Endodermal cell (in vitro differentiated cells): Measurements from ENCODE around the gene GRAMD2B. TPM values are rescaled to one million over a fixed set of nuclear protein-coding genes. Genes with fewer than 3 reads are reported as not detected.
"Not testable (repeated sequence)": the region's sequence is repeated elsewhere in the genome, so short reads cannot be mapped to it uniquely, and the experiment has no call there.

Experiments
- DNase-seq: peaks from one replicate; pipeline ENCODE4 v3.0.0-alpha.2; 2017
- H3K27ac ChIP-seq: 2 replicates; pipeline ENCODE4 v1.5.1; 2013; ENCODE audit warnings: mild to moderate bottlenecking, low read depth, low read length, moderate library complexity
- H3K27me3 ChIP-seq: 2 replicates; pipeline ENCODE4 v1.6.1; 2013; ENCODE audit warnings: mild to moderate bottlenecking, low read length, moderate library complexity; ENCODE audit not compliant: insufficient read depth, control insufficient read depth, poor library complexity, severe bottlenecking
- H3K36me3 ChIP-seq: 2 replicates; pipeline ENCODE4 v1.7.0; 2013; ENCODE audit warnings: mild to moderate bottlenecking, low read length, moderate library complexity; ENCODE audit not compliant: control insufficient read depth, insufficient read depth
- H3K4me1 ChIP-seq: one replicate; pipeline ENCODE4 v1.7.0; 2013; ENCODE audit warnings: low read length; ENCODE audit not compliant: control insufficient read depth, insufficient read depth
- H3K4me3 ChIP-seq: 2 replicates; pipeline ENCODE4 v1.5.1; 2013; ENCODE audit warnings: mild to moderate bottlenecking, low read length, moderate library complexity
- H3K9ac ChIP-seq: 2 replicates; pipeline ENCODE4 v1.6.1; 2013; ENCODE audit warnings: mild to moderate bottlenecking, low read length, moderate library complexity; ENCODE audit not compliant: poor library complexity, severe bottlenecking; ENCODE audit errors: extremely low read depth
- H3K9me3 ChIP-seq: 2 replicates; pipeline ENCODE4 v1.6.1; 2013; ENCODE audit warnings: mild to moderate bottlenecking, low read length, moderate library complexity; ENCODE audit not compliant: control insufficient read depth
- H3K27ac Mint-ChIP-seq: 2 replicates; pipeline ENCODE4 v1.8.0; 2020; ENCODE audit warnings: mixed read lengths
- H3K27me3 Mint-ChIP-seq: 2 replicates; pipeline ENCODE4 v1.8.0; 2021; ENCODE audit warnings: mild to moderate bottlenecking, mixed read lengths; ENCODE audit not compliant: insufficient read depth
- H3K36me3 Mint-ChIP-seq: 2 replicates; pipeline ENCODE4 v1.8.0; 2020; ENCODE audit warnings: low read depth, mixed read lengths
- H3K4me1 Mint-ChIP-seq: 2 replicates; pipeline ENCODE4 v1.8.0; 2020; ENCODE audit warnings: mixed read lengths
- H3K4me3 Mint-ChIP-seq: 2 replicates; pipeline ENCODE4 v1.8.0; 2020; ENCODE audit warnings: mild to moderate bottlenecking, moderate library complexity, mixed read lengths
- H3K9me3 Mint-ChIP-seq: 2 replicates; pipeline ENCODE4 v1.8.0; 2020; ENCODE audit warnings: mild to moderate bottlenecking, mixed read lengths
- WGBS, 2 experiments: methylation state at CpG; one replicate each; pipeline versions ENCODE4 v1.1.5 to v1.1.7; 2013; ENCODE audit warnings: missing lambda C conversion rate in 2 of 2, mixed read lengths in 1 of 2; ENCODE audit not compliant: insufficient coverage in 1 of 2, insufficient read length in 1 of 2; 5-methylcytosine and 5-hydroxymethylcytosine counted together
- total RNA-seq, 2 donors: library from RNA; stranded (reverse); fragmentation: NEBNext Ultra II Directional in 1 of 2; extraction: Animal tissue kit (Norgen Biotek cat#: 25700) in 1 of 2; gene quantifications; 2 replicates in 1 of 2; 3 replicates in 1 of 2; pipeline ENCODE4 v1.2.1, GENCODE V29; 2021
- TF ChIP-seq, protein P1 (sequence below): fragments of 200-600 bp; sonication (generic); conservative IDR thresholded peaks from 2 replicates; pipeline ENCODE4 v1.5.0; 2021; ENCODE audit warnings: antibody characterized with exemption, mild to moderate bottlenecking

Gene GRAMD2B
- total RNA-seq, 2 donors from 2014 or later: 8.4 to 11.1 TPM

DNA sequence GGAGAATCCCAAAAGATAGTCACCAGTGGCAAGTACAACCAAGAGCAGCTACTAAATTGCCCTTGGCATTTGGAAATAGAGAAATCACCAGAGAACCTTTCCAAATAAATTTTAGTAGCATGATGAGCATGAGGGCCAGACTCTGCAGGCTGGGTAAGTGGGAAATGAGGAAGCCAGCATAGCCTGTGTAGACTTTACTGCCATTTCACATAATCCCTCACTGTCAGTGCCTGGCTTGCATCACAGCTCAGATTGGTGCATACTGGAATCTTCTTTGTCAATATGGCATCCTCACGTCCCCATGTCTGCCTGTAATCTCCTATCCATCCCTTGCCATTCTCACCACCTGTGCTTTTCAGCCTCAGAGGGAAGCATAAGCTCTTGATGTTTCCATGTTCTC lies 14.5 kb downstream of the GRAMD2B start:
- H3K27ac Mint-ChIP-seq: no peak overlapping the region
- no peaks in the 10 kb centered on the region for H3K4me1 ChIP-seq

DNA sequence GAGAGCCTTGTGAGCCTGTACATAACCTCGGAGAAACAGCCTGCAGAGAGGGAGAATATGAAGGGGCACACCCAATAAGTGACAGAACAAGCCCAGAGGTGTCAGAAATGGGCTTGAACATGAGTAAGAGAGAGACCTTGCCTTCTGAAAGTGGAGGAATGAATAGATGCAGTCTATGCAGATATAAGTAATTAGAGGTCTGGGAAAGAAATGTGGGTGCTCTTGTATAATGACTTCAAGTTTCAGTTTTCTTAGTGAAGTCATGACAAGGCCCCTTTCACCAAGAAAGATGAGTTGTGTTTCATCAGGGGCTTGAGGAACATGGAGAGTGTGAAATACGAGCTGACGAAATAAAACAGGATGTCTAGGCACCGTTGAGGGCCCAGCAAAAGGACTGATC lies 15.1 kb downstream of the GRAMD2B start:
- Histone ChIP-seq H3K36me3 (no peaks in the 10 kb centered on the region), H3K27me3 (no peaks in the 10 kb centered on the region), H3K4me3 (no peak overlapping the region), H3K4me1 (peaks cover 4% of the 10 kb centered on the region), H3K9ac (no peak overlapping the region), H3K9me3 (no peaks in the 10 kb centered on the region), H3K27ac (no peak overlapping the region)
- 91 to 100% methylated on average over 3 to 4 of the region's 4 CpGs for WGBS, 2 experiments
- H3K4me1 Mint-ChIP-seq: peaks cover 12% of the 10 kb centered on the region
- no peaks in the 10 kb centered on the region for H3K9me3 Mint-ChIP-seq
- DNase-seq: no peak
- no peak overlapping the region for H3K27ac Mint-ChIP-seq
- H3K27me3 Mint-ChIP-seq: no peaks in the 10 kb centered on the region
- TF ChIP-seq, protein P1, sequence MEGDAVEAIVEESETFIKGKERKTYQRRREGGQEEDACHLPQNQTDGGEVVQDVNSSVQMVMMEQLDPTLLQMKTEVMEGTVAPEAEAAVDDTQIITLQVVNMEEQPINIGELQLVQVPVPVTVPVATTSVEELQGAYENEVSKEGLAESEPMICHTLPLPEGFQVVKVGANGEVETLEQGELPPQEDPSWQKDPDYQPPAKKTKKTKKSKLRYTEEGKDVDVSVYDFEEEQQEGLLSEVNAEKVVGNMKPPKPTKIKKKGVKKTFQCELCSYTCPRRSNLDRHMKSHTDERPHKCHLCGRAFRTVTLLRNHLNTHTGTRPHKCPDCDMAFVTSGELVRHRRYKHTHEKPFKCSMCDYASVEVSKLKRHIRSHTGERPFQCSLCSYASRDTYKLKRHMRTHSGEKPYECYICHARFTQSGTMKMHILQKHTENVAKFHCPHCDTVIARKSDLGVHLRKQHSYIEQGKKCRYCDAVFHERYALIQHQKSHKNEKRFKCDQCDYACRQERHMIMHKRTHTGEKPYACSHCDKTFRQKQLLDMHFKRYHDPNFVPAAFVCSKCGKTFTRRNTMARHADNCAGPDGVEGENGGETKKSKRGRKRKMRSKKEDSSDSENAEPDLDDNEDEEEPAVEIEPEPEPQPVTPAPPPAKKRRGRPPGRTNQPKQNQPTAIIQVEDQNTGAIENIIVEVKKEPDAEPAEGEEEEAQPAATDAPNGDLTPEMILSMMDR: no peak
- peaks cover 16% of the 10 kb centered on the region for H3K36me3 Mint-ChIP-seq
- H3K4me3 Mint-ChIP-seq: no peak overlapping the region

More for the DNA sequence above, 14.5 kb downstream of the GRAMD2B start:
- WGBS, 2 experiments: 82 to 100% methylated on average over 1 of the region's 1 CpG
- H3K4me3 Mint-ChIP-seq: no peak overlapping the region
- peaks cover 7% of the 10 kb centered on the region for H3K4me1 Mint-ChIP-seq
- Histone ChIP-seq H3K9me3 (no peaks in the 10 kb centered on the region), H3K4me3 (no peak overlapping the region), H3K27me3 (no peaks in the 10 kb centered on the region), H3K9ac (no peak overlapping the region), H3K36me3 (no peaks in the 10 kb centered on the region), H3K27ac (no peak overlapping the region)
- DNase-seq: no peak
- no peaks in the 10 kb centered on the region for H3K27me3 Mint-ChIP-seq
- TF ChIP-seq, protein P1: no peak
- peaks cover 16% of the 10 kb centered on the region for H3K36me3 Mint-ChIP-seq
- no peaks in the 10 kb centered on the region for H3K9me3 Mint-ChIP-seq

DNA sequence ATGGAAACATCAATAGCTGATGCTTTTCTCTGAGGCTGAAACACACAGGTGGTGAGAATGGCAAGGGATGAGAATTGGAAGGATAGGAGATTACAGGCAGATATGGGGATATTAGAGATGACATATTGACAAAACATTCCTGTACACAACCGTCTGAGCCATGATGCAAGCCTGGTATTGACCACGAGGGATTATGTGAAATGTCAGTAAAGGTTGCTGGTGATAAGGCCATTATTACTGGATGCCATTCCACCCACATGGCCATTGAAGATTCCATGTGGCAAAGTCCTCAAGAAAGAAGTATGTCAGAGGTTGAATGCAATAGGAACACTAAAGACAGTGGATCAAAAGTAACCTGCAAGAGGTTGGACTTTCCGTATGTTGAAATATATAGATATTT lies 15.7 kb downstream of the GRAMD2B start:
- peaks cover 6% of the 10 kb centered on the region for H3K4me1 ChIP-seq
- H3K36me3 ChIP-seq: no peaks in the 10 kb centered on the region
- Mint-ChIP-seq H3K27me3 (no peaks in the 10 kb centered on the region), H3K36me3 (peaks cover 16% of the 10 kb centered on the region), H3K27ac (no peak overlapping the region), H3K4me1 (peaks cover 16% of the 10 kb centered on the region), H3K4me3 (no peak overlapping the region), H3K9me3 (no peaks in the 10 kb centered on the region)
- no peak overlapping the region for H3K27ac ChIP-seq
- 90 to 100% methylated on average over 2 to 3 of the region's 3 CpGs for WGBS, 2 experiments
- H3K27me3 ChIP-seq: no peaks in the 10 kb centered on the region
- no peak overlapping the region for H3K4me3 ChIP-seq
- TF ChIP-seq, protein P1: no peak
- no peak overlapping the region for H3K9ac ChIP-seq
- DNase-seq: no peak
- H3K9me3 ChIP-seq: no peaks in the 10 kb centered on the region

DNA sequence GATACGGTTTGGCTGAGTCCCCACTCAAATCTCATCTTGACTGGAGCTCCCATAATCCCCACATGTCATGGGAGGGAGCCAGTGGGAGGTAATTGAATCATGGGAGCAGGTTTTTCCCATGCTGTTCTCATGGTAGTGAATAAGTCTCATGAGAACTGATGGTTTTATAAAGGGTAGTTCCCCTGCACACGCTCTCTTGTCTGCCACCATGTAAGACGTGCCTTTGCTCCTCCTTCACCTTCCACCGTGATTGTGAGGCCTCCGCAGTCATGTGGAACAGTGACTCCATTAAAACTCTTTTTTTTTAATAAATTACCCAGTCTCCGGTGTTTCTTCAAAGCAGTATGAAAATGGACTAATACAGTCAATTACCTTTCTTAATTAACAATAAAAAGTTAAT lies 16.5 kb downstream of the GRAMD2B start:
- H3K36me3 Mint-ChIP-seq: peaks cover 19% of the 10 kb centered on the region
- WGBS, 2 experiments: 94 to 96% methylated on average over 3 to 6 of the region's 6 CpGs

More for the DNA sequence above, 16.5 kb downstream of the GRAMD2B start:
- not testable (repeated sequence) for H3K27ac Mint-ChIP-seq, H3K27me3 ChIP-seq, H3K36me3 ChIP-seq, H3K9me3 Mint-ChIP-seq, H3K27me3 Mint-ChIP-seq, H3K4me3 Mint-ChIP-seq, H3K9ac ChIP-seq, H3K27ac ChIP-seq, H3K4me3 ChIP-seq, DNase-seq, H3K4me1 ChIP-seq, H3K9me3 ChIP-seq
- peaks cover 16% of the 10 kb centered on the region for H3K4me1 Mint-ChIP-seq
